Measurements from ENCODE around the gene TUBB1. TPM values are rescaled to one million over a fixed set of nuclear protein-coding genes. Genes with fewer than 3 reads are reported as not detected.

Gene TUBB1
- total and polyA plus RNA-seq, 2 of the 4 experiments (the other 2 are of a cell fraction): not detected

DNA sequence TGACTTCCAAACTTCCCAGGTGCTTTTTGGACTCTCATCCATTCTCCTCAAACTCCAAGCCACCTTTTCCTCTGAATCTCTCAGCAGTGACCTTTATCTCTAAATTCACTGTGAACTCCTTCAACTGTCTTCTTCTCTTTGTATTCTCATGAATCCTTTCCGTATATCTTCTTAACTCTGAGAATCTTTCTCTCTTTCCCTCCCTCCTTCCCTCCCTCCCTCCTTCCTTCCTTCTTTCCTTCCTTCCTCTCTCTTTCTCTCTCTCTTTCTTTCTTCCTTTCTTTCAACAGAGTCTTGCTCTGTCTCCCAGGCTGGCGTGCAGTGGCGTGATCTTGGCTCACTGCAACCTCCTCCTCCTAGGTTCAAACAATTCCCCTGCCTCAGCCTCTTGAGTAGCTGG, 27.6 kb downstream of the TUBB1 start:
- ChIA-PET POLR2A (ENCODE audit: unreplicated experiment) (no interaction called here), CTCF (no interaction called here)
- no peak overlapping the region for H2BK120ac ChIP-seq (ENCODE audit: low read depth, low read length)
- H3K18ac ChIP-seq (ENCODE audit: low read depth, low read length): no peak overlapping the region
- H3K27me3 ChIP-seq (ENCODE audit: control insufficient read depth, insufficient read depth, low read length): peaks cover 19% of the 10 kb centered on the region
- in situ Hi-C loops (cut with MboI; ENCODE audit: low sequenced_read_pairs) (loop anchor here (25.0 kb wide), 3 partner anchors 810 to 1660 kb away; partner anchors contain the start of genes ANKRD60 and RBM38), intact Hi-C loops (cut with micrococcal nuclease) (loop anchor here (10.0 kb wide), 1 partner anchor 812 kb away; no protein-coding TSS in a partner anchor), dilution Hi-C loops (cut with HindIII; ENCODE audit: low sequenced_read_pairs, unreplicated experiment) (no loop called here)
- no peak overlapping the region for H2AFZ ChIP-seq (replicated peaks; ENCODE audit: low read length, poor library complexity)
- no peak overlapping the region for H3K14ac ChIP-seq (replicated peaks; ENCODE audit: low read depth, low read length)
- 0 out of 2 replicates have a peak, but pooled peaks cover 10% of the 10 kb centered on the region for H3K9me1 ChIP-seq (ENCODE audit: insufficient read depth, low read length)
- H3K9me3 ChIP-seq (ENCODE audit: control insufficient read depth, insufficient read depth, low read length): no peaks in the 10 kb centered on the region
- H4K20me1 ChIP-seq (ENCODE audit: insufficient read depth, low read length): no peaks in the 10 kb centered on the region
- H3K23ac ChIP-seq (ENCODE audit: low read depth, low read length): no peak overlapping the region
- no peak overlapping the region for H2BK20ac ChIP-seq (ENCODE audit: low read depth, low read length)
- no peak overlapping the region for H3K4ac ChIP-seq (ENCODE audit: low read depth, low read length)
- H3K4me1 ChIP-seq (ENCODE audit: control insufficient read depth, insufficient read depth, low read length): peaks cover 6% of the 10 kb centered on the region
- H4K8ac ChIP-seq (ENCODE audit: low read depth in 2 of 2, low read length in 2 of 2): no peak overlapping the region
- H3K4me2 ChIP-seq (ENCODE audit: low read depth, low read length): no peak overlapping the region
- no peak overlapping the region for H2AK5ac ChIP-seq (ENCODE audit: low read depth, low read length)
- WGBS, 2 experiments (ENCODE audit: extremely low coverage in 2 of 2, insufficient read length in 1 of 2): 100% methylated on average over 1 of the region's 3 CpGs; no CpG with 5 or more reads in 1 of the 2 experiments
- ATAC-seq (ENCODE audit: low read depth) (no peak), DNase-seq (no peak)
- H3K79me1 ChIP-seq (ENCODE audit: low read depth in 1 of 2, low read length in 2 of 2): peaks cover 6 to 7% of the 10 kb centered on the region in 2 experiments
- no peak overlapping the region for H3K27ac ChIP-seq (ENCODE audit: insufficient read depth, low read length)
- H3K56ac ChIP-seq (ENCODE audit: extremely low read depth, insufficient read depth, low read length): no peak overlapping the region
- no peak overlapping the region for H2AK9ac ChIP-seq (replicated peaks; ENCODE audit: low read depth, low read length, poor library complexity)
- no TSS peak for BruUV-seq (replicated peaks)
- H2BK5ac ChIP-seq (ENCODE audit: low read depth, low read length, poor library complexity, severe bottlenecking): no peak overlapping the region
- no peak overlapping the region for H3K4me3 ChIP-seq (ENCODE audit: insufficient read depth, low read depth, low read length)
- H2BK15ac ChIP-seq (ENCODE audit: low read depth, low read length): no peak overlapping the region
- no peak overlapping the region for H4K5ac ChIP-seq (ENCODE audit: low read depth, low read length)
- TF ChIP-seq RFX5 (IDR thresholded peaks at IDR 0.05; ENCODE audit: low read depth, low read length) (no peak), RCOR1 (IDR thresholded peaks at IDR 0.05; ENCODE audit: insufficient replicate concordance, low read length) (no peak), RAD21 (IDR thresholded peaks at IDR 0.05; ENCODE audit: low read length) (no peak), CEBPB (IDR thresholded peaks at IDR 0.05; ENCODE audit: low read depth, low read length) (no peak), FOS (IDR thresholded peaks at IDR 0.05; ENCODE audit: low read depth, low read length) (no peak), BHLHE40 (IDR thresholded peaks at IDR 0.05; ENCODE audit: low read depth, low read length) (no peak), POLR2A (IDR thresholded peaks at IDR 0.05; ENCODE audit: low read depth, low read length) (no peak), MXI1 (IDR thresholded peaks at IDR 0.05; ENCODE audit: borderline replicate concordance, low read depth, low read length) (no peak), MAZ (IDR thresholded peaks at IDR 0.05; ENCODE audit: borderline replicate concordance, low read depth, low read length) (no peak), NFE2L2 (IDR thresholded peaks at IDR 0.05; ENCODE audit: low read depth, low read length) (no peak), CHD1 (IDR thresholded peaks at IDR 0.05; ENCODE audit: low read depth, low read length) (no peak), USF2 (IDR thresholded peaks at IDR 0.05; ENCODE audit: low read depth, low read length) (no peak)
- TF ChIP-seq, protein P1, sequence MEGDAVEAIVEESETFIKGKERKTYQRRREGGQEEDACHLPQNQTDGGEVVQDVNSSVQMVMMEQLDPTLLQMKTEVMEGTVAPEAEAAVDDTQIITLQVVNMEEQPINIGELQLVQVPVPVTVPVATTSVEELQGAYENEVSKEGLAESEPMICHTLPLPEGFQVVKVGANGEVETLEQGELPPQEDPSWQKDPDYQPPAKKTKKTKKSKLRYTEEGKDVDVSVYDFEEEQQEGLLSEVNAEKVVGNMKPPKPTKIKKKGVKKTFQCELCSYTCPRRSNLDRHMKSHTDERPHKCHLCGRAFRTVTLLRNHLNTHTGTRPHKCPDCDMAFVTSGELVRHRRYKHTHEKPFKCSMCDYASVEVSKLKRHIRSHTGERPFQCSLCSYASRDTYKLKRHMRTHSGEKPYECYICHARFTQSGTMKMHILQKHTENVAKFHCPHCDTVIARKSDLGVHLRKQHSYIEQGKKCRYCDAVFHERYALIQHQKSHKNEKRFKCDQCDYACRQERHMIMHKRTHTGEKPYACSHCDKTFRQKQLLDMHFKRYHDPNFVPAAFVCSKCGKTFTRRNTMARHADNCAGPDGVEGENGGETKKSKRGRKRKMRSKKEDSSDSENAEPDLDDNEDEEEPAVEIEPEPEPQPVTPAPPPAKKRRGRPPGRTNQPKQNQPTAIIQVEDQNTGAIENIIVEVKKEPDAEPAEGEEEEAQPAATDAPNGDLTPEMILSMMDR (conservative IDR thresholded peaks at IDR 0.05; ENCODE audit: low read depth, low read length): no peak
- TF ChIP-seq, protein P2, sequence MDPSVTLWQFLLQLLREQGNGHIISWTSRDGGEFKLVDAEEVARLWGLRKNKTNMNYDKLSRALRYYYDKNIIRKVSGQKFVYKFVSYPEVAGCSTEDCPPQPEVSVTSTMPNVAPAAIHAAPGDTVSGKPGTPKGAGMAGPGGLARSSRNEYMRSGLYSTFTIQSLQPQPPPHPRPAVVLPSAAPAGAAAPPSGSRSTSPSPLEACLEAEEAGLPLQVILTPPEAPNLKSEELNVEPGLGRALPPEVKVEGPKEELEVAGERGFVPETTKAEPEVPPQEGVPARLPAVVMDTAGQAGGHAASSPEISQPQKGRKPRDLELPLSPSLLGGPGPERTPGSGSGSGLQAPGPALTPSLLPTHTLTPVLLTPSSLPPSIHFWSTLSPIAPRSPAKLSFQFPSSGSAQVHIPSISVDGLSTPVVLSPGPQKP (IDR thresholded peaks at IDR 0.05; ENCODE audit: borderline replicate concordance, low read depth, low read length): no peak
- no peak overlapping the region for H4K91ac ChIP-seq (ENCODE audit: insufficient read depth, low read depth, low read length)
- no peaks in the 10 kb centered on the region for H3K36me3 ChIP-seq (ENCODE audit: control insufficient read depth, insufficient read depth, low read length)
- no peak overlapping the region for H3K9ac ChIP-seq (ENCODE audit: low read depth, low read length)

All from IMR-90 (cell line).